Right lobe of liver (tissue), 6 donors: ENCODE data around the gene LYRM1. TPM values are rescaled to one million over a fixed set of nuclear protein-coding genes. Genes with fewer than 3 reads are reported as not detected.

Experiments
- ATAC-seq, 4 donors: fragments of 200-7000 bp; cut with Tn5 transposase; one replicate each; pipeline ENCODE4 v1.9.1; 2020; ENCODE audit warnings: mild to moderate bottlenecking in 4 of 4, moderate library complexity in 4 of 4
- DNase-seq, 3 donors: peaks; one replicate each; pipeline ENCODE4 v3.0.0-alpha.2; 2020
- H3K27ac ChIP-seq, 3 donors: fragments of 200-600 bp; one replicate each; pipeline ENCODE4 v1.8.0; 2022
- H3K27me3 ChIP-seq, 2 donors: fragments of 200-600 bp; one replicate each; pipeline ENCODE4 v1.8.0; 2022
- H3K36me3 ChIP-seq, 4 donors: fragments of 200-600 bp; sonication (generic) in 1 of 4; one replicate each; pipeline versions ENCODE4 v1.5.1 to v1.8.0; 2017 to 2022; ENCODE audit warnings: control low read depth in 1 of 4
- H3K4me1 ChIP-seq, 4 donors: fragments of 200-600 bp; sonication (generic) in 1 of 4; one replicate each; pipeline versions ENCODE4 v1.5.1 to v1.8.0; 2017 to 2022; ENCODE audit warnings: control low read depth in 1 of 4
- H3K4me3 ChIP-seq, 3 donors: fragments of 200-600 bp; one replicate each; pipeline ENCODE4 v1.8.0; 2022
- H3K9me3 ChIP-seq, 4 donors: fragments of 200-600 bp; sonication (generic) in 1 of 4; one replicate each; pipeline versions ENCODE4 v1.5.1 to v1.8.0; 2017 to 2022; ENCODE audit warnings: control low read depth in 1 of 4
- POLR2A ChIP-seq: fragments of 450-650 bp; IDR thresholded peaks from one replicate; pipeline ENCODE4 v1.6.1; 2017; ENCODE audit warnings: antibody characterized with exemption, mild to moderate bottlenecking
- WGBS: methylation state at CpG from one replicate; pipeline ENCODE4 v1.1.6; 2018; ENCODE audit warnings: low coverage, low lambda C conversion rate; ENCODE audit not compliant: insufficient coverage; ENCODE audit errors: missing lambda C conversion rate; 5-methylcytosine and 5-hydroxymethylcytosine counted together
- intact Hi-C, 2 donors: fragments of 100-400 bp; cut with DNase I; formaldehyde crosslinking; loops; one replicate each; pipeline versions ENCODE4 v1.11.2 to v1.14.1; 2022
- total RNA-seq, 6 experiments: library from RNA; depleted of rRNA in 2 of 6; stranded (reverse); fragments of >200 nt in 2 of 6; fragmentation: NEBNext Ultra II Directional in 3 of 6; extraction: Animal tissue kit (Norgen Biotek cat#: 25700) in 3 of 6; gene quantifications; one replicate each; pipeline versions ENCODE4 v1.1.0 to v1.2.4, GENCODE V29; 2016 to 2023
- TF ChIP-seq, protein P1 (sequence below), 4 donors: fragments of 200-600 bp in 3 of 4; fragments of 450-650 bp in 1 of 4; IDR thresholded peaks; one replicate each; pipeline versions ENCODE4 v1.5.1 to v1.8.0; 2016 to 2022; ENCODE audit warnings: antibody characterized with exemption in 4 of 4, mild to moderate bottlenecking in 2 of 4
- donor health status: DM: no; HTN: yes; CAD: no.
- donor health status: DM: no; HTN: no; CAD: no.
- donor health status: DM: no; HTN: no; CAD: no.
- donor health status: DM: no; HTN: yes; CAD: no.
- donor health status: DM: no; HTN: yes; CAD: no.

The LYRM1 gene
- total RNA-seq, 6 experiments from 2014 or later, result 32.4 to 102 (median 37.9) TPM

- ATAC-seq (no peak), DNase-seq (no peak)
- no peaks in the 10 kb centered on the region for H3K9me3 ChIP-seq
- intact Hi-C loops, result loop anchor here in 1 of 2 donors (10.0 kb wide), 1 partner anchor 52 kb away; no protein-coding TSS in a partner anchor
- WGBS, result 65% methylated on average over 4 of the region's 4 CpGs
- peaks cover 4 to 21% (median 7%) of the 10 kb centered on the region in 4 donors for H3K4me1 ChIP-seq
- H3K27ac ChIP-seq, result peak overlapping the region in 1 of 3 donors; percentile 55
- no peak overlapping the region for H3K4me3 ChIP-seq
- H3K36me3 ChIP-seq, result no peaks in the 10 kb centered on the region
- TF ChIP-seq, protein P1, sequence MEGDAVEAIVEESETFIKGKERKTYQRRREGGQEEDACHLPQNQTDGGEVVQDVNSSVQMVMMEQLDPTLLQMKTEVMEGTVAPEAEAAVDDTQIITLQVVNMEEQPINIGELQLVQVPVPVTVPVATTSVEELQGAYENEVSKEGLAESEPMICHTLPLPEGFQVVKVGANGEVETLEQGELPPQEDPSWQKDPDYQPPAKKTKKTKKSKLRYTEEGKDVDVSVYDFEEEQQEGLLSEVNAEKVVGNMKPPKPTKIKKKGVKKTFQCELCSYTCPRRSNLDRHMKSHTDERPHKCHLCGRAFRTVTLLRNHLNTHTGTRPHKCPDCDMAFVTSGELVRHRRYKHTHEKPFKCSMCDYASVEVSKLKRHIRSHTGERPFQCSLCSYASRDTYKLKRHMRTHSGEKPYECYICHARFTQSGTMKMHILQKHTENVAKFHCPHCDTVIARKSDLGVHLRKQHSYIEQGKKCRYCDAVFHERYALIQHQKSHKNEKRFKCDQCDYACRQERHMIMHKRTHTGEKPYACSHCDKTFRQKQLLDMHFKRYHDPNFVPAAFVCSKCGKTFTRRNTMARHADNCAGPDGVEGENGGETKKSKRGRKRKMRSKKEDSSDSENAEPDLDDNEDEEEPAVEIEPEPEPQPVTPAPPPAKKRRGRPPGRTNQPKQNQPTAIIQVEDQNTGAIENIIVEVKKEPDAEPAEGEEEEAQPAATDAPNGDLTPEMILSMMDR (IDR thresholded peaks at IDR 0.05), result no peak
- TF ChIP-seq POLR2A, result no peak
- no peaks in the 10 kb centered on the region for H3K27me3 ChIP-seq
Measured at GRCh38 chr16:20906341-20907255, 6.0 kb downstream of the LYRM1 start.

GRCh38 chr16:20910781-20911321 is 10.3 kb downstream of the LYRM1 start:
- DNase-seq, result no peak
- intact Hi-C loops, result no loop called here
- H3K4me1 ChIP-seq, result peaks cover 0 to 18% (median 3%) of the 10 kb centered on the region in 4 donors
- H3K27ac ChIP-seq, result peak overlapping the region in 1 of 3 donors; percentile 24
- no peak overlapping the region for H3K4me3 ChIP-seq
- WGBS, result 20% methylated on average over 2 of the region's 2 CpGs
- TF ChIP-seq, protein P1 (IDR thresholded peaks at IDR 0.05), result no peak
- no peak for TF ChIP-seq POLR2A
- H3K27me3 ChIP-seq, result no peaks in the 10 kb centered on the region
- no peaks in the 10 kb centered on the region for H3K36me3 ChIP-seq
- H3K9me3 ChIP-seq, result no peaks in the 10 kb centered on the region
- ATAC-seq, result peak; percentile 60 to 80 (median 74)

- H3K27ac ChIP-seq, result peak overlapping the region in 1 of 3 donors; percentile 24
- intact Hi-C loops, result no loop called here
- H3K27me3 ChIP-seq, result no peaks in the 10 kb centered on the region
- no peaks in the 10 kb centered on the region for H3K9me3 ChIP-seq
- no peaks in the 10 kb centered on the region for H3K36me3 ChIP-seq
- no peak overlapping the region for H3K4me3 ChIP-seq
- ATAC-seq, result peak in 1 of 4 donors; percentile 6
- peaks cover 0 to 18% (median 3%) of the 10 kb centered on the region in 4 donors for H3K4me1 ChIP-seq
- no peak for DNase-seq
- WGBS, result 100% methylated on average over 1 of the region's 1 CpG
- TF ChIP-seq, protein P1 (IDR thresholded peaks at IDR 0.05), result no peak
- no peak for TF ChIP-seq POLR2A
Measured at GRCh38 chr16:20911361-20911760, 10.8 kb downstream of the LYRM1 start.

DNA sequence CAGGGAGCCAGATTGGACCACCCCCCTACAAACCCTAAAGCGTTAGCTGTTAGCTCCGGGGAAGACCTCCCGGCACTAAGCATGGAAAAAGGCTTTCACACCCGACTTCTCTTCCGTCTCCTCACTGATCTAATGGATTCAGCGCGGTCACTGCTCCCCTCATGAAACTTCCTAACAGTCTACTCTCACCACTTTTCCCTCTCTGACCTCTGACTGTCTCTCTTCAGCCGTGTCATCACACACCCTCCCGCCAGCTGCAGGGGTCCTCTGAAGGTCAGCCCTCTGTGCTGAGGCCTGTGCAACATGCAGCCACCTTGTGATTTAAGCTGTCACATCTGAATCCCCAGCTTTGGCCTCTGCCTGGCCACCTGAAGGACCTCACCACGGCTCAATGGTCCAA is 15.7 kb downstream of the LYRM1 start:
- Histone ChIP-seq H3K4me3 (no peak overlapping the region), H3K27me3 (no peaks in the 10 kb centered on the region), H3K4me1 (peaks cover 0 to 25% (median 9%) of the 10 kb centered on the region in 4 donors), H3K9me3 (no peaks in the 10 kb centered on the region), H3K36me3 (no peaks in the 10 kb centered on the region), H3K27ac (no peak overlapping the region)
- intact Hi-C loops, result no loop called here
- no peak for DNase-seq
- 92% methylated on average over 9 of the region's 10 CpGs for WGBS
- TF ChIP-seq, protein P1 (IDR thresholded peaks at IDR 0.05), result no peak
- no peak for TF ChIP-seq POLR2A
- ATAC-seq, result no peak
